ENCODE measurements around the gene SHANK2.

GRCh38 chr11:71285111-71285510, 32.7 kb upstream of the SHANK2 start:
- no peak for TF ChIP-seq CTCF (IDR thresholded peaks at IDR 0.05)
- TF ChIP-seq POLR2A (IDR thresholded peaks at IDR 0.05) = no peak
